Measurements from ENCODE around the gene SLC38A3.
A peak's percentile ranks its signal among the peaks of the same experiment; 100 is the strongest.

The SLC38A3 gene

DNA sequence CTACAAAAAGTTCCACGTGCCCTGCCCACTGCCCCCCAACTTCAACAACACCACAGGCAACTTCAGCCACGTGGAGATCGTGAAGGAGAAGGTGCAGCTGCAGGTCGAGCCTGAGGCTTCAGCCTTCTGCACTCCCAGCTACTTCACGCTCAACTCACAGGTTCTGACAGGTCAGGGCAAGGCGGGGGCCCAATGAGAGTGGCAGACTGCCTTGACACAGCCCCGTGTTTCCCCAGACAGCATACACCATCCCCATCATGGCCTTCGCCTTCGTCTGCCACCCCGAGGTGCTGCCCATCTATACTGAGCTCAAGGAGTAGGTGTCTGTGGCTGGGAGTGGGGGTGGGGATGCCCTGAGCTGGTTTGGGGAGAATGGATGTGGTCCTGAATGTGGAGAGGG is 12.6 kb downstream of the SLC38A3 start:
- TF ChIP-seq, protein P1, sequence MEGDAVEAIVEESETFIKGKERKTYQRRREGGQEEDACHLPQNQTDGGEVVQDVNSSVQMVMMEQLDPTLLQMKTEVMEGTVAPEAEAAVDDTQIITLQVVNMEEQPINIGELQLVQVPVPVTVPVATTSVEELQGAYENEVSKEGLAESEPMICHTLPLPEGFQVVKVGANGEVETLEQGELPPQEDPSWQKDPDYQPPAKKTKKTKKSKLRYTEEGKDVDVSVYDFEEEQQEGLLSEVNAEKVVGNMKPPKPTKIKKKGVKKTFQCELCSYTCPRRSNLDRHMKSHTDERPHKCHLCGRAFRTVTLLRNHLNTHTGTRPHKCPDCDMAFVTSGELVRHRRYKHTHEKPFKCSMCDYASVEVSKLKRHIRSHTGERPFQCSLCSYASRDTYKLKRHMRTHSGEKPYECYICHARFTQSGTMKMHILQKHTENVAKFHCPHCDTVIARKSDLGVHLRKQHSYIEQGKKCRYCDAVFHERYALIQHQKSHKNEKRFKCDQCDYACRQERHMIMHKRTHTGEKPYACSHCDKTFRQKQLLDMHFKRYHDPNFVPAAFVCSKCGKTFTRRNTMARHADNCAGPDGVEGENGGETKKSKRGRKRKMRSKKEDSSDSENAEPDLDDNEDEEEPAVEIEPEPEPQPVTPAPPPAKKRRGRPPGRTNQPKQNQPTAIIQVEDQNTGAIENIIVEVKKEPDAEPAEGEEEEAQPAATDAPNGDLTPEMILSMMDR (IDR thresholded peaks at IDR 0.05; ENCODE audit: low read depth, low read length): no peak

DNA sequence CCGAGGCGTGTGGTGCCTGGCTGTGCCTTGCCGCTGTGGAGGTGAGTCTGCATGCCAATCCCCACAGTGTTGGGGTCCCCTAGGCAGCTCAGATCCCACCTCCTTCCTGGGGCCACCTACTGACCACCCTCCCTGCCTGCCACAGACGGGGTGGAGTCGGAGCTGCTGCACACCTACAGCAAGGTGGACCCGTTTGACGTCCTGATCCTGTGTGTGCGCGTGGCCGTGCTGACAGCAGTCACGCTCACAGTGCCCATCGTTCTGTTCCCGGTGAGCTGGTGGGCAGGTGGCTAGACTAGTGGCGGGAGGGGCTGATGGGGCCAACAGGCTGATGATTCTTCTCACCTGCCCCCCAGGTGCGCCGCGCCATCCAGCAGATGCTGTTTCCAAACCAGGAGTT is 13.4 kb downstream of the SLC38A3 start:
- H3K4me3 ChIP-seq (ENCODE audit: low read depth, low read length): no peak overlapping the region
- no peaks in the 10 kb centered on the region for H3K27me3 ChIP-seq (ENCODE audit: insufficient read depth, low read depth, severe bottlenecking)
- H3K36me3 ChIP-seq: peaks cover 46% of the 10 kb centered on the region
- DNase-seq: no peak
- no peaks in the 10 kb centered on the region for H3K9me3 ChIP-seq (ENCODE audit: severe bottlenecking)
- no peak overlapping the region for H3K27ac ChIP-seq
- TF ChIP-seq, protein P1 (IDR thresholded peaks at IDR 0.05; ENCODE audit: low read depth, low read length): no peak

More for the DNA sequence above, 12.6 kb downstream of the SLC38A3 start:
- Histone ChIP-seq H3K4me3 (ENCODE audit: low read depth, low read length) (no peak overlapping the region), H3K9me3 (ENCODE audit: severe bottlenecking) (no peaks in the 10 kb centered on the region), H3K27me3 (ENCODE audit: insufficient read depth, low read depth, severe bottlenecking) (no peaks in the 10 kb centered on the region), H3K27ac (no peak overlapping the region), H3K36me3 (peaks cover 46% of the 10 kb centered on the region)
- DNase-seq: no peak

DNA sequence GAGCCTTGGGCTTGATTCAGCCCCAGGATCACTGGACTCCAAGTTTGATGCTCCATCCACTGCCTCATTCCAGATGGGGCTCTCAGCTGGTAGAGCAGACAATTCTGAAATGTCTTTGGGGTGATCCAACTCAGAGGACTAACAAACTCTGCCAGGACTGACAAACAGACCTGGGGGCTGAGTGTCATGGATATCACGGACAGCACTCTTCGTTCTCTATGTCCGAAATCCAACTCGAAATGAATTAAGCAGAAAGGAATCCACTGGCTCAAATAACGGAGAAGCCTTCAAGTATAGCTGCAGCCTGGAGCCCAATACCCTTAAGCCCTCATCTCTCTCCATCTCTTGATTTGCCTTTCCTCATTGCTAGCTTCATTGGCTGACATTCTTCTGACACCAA is 14.2 kb downstream of the SLC38A3 start:
- no peak for DNase-seq
- Histone ChIP-seq H3K27ac (no peak overlapping the region), H3K4me3 (ENCODE audit: low read depth, low read length) (no peak overlapping the region), H3K27me3 (ENCODE audit: insufficient read depth, low read depth, severe bottlenecking) (no peaks in the 10 kb centered on the region), H3K9me3 (ENCODE audit: severe bottlenecking) (no peaks in the 10 kb centered on the region), H3K36me3 (peaks cover 44% of the 10 kb centered on the region)
- TF ChIP-seq, protein P1 (IDR thresholded peaks at IDR 0.05; ENCODE audit: low read depth, low read length): no peak

DNA sequence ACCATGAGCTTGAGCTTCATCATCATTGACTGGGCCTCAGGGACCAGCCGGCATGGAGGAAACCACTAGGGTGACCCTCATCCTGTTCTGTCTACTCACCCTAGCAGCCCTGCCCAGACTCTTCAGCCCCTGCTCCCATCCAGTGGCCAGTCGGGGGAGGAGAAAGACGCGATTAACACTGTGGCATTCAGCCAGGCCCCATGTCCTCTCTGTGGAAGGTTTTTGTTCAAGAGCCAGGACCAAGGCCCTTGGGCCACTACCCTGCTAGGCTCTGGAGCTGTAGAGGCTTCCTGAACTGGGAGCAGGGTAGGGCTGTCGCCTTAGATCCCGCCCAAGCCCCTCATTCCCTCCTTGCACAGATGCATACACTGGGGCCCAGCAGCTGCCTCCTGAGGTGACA is 15.0 kb downstream of the SLC38A3 start:
- Histone ChIP-seq H3K27me3 (ENCODE audit: insufficient read depth, low read depth, severe bottlenecking) (no peaks in the 10 kb centered on the region), H3K36me3 (peaks cover 38% of the 10 kb centered on the region), H3K4me3 (ENCODE audit: low read depth, low read length) (no peak overlapping the region), H3K27ac (no peak overlapping the region), H3K9me3 (ENCODE audit: severe bottlenecking) (no peaks in the 10 kb centered on the region)
- DNase-seq: no peak
- TF ChIP-seq, protein P1 (IDR thresholded peaks at IDR 0.05; ENCODE audit: low read depth, low read length): no peak

DNA sequence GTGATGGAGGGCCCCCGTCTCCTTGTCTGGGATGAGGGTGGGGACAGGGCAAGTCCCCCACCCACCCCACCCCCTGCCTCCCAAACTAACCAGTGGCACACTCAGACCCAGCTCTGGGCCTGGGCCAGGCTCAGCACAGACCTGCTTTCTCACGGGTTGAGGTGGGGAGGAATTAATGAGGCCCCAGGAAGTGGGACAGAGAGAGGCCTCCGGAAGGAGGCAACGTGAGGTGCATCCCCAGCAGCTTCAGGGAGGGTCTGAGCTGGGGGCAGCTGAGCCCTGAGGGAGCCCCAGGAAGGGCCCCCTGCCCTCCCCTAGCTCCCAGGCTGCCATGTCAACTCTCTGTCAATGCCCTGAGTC is 16.0 kb downstream of the SLC38A3 start:
- TF ChIP-seq, protein P1 (IDR thresholded peaks at IDR 0.05; ENCODE audit: low read depth, low read length): no peak
- Histone ChIP-seq H3K4me3 (ENCODE audit: low read depth, low read length) (no peak overlapping the region), H3K36me3 (peaks cover 33% of the 10 kb centered on the region), H3K27me3 (ENCODE audit: insufficient read depth, low read depth, severe bottlenecking) (no peaks in the 10 kb centered on the region), H3K9me3 (ENCODE audit: severe bottlenecking) (no peaks in the 10 kb centered on the region), H3K27ac (no peak overlapping the region)
- no peak for DNase-seq

DNA sequence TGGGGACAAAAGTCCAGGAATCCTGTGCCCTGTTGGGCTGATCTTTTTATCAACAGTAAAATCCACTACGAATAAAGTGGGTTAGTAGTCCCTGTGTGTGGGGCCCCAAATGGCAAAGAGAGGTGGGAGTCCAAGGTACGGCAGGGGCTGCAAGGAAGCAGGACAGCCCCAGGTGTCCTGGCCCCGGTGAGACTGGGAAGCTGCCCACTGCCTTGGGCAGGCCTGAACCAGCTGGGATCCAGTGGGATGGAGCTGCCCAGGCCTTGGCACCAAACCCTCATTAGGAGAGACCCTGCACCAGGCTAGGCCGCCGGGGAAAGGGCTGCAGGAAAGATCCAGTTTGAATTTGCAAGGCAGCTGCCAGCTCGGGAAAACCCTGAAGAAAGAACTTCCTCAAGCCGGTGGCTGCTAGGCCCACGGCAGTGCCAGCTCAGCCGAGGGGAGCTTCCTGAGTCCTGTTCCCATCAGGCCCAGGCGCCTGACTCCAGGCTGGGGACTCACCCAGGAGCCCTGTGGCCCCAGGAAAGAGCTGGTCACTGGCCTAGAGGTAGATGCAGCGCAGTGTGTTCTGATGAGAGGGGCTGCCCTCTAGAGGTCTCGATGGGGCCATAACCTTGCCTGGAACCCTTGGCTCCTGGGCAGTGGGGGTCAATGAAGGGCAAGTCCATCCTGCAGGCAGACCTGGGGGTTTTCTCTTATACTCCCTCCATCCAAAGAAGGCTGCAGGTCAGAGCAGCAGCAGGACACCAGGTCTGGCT is 16.5 kb downstream of the SLC38A3 start:
- peak; percentile 76 for DNase-seq
- TF ChIP-seq, protein P1 (IDR thresholded peaks at IDR 0.05; ENCODE audit: low read depth, low read length): peak; percentile 81
- no peaks in the 10 kb centered on the region for H3K27me3 ChIP-seq (ENCODE audit: insufficient read depth, low read depth, severe bottlenecking)
- no peak overlapping the region for H3K4me3 ChIP-seq (ENCODE audit: low read depth, low read length)
- no peak overlapping the region for H3K27ac ChIP-seq
- peaks cover 27% of the 10 kb centered on the region for H3K36me3 ChIP-seq
- H3K9me3 ChIP-seq (ENCODE audit: severe bottlenecking): no peaks in the 10 kb centered on the region
